NCI-H345 (cell line): ENCODE results near the gene VWA7.

Experiments used
- DNase-seq: peaks from one replicate; lab custom pipeline; 2025; lab: John Stamatoyannopoulos, UW

Gene VWA7

GRCh38 chr6:31750411-31751022 lies 26.6 kb downstream of the VWA7 start:
- no peak for DNase-seq

- DNase-seq: no peak
These were observed 27.7 kb downstream of the VWA7 start for GRCh38 chr6:31749301-31750036.

- DNase-seq: no peak
These were observed 32.7 kb downstream of the VWA7 start for GRCh38 chr6:31744422-31744821.

- DNase-seq: no peak
These were observed 34.2 kb downstream of the VWA7 start for GRCh38 chr6:31742894-31743293.

GRCh38 chr6:31741815-31742214 lies 35.3 kb downstream of the VWA7 start:
- no peak for DNase-seq

GRCh38 chr6:31740397-31741223 lies 36.5 kb downstream of the VWA7 start:
- DNase-seq: no peak

GRCh38 chr6:31739639-31740396 lies 37.3 kb downstream of the VWA7 start, which contains the start of gene MSH5:
Gene MSH5, plus strand, starts transcription at chr6:31740005. Its CDS starts 462 bp downstream, at chr6:31740467.
- peak; percentile 99 for DNase-seq

GRCh38 chr6:31737991-31738979 lies 38.8 kb downstream of the VWA7 start:
- peak; percentile 92 for DNase-seq

GRCh38 chr6:31737315-31737990 lies 39.7 kb downstream of the VWA7 start:
- DNase-seq: peak; percentile 40

GRCh38 chr6:31736768-31737314 lies 40.3 kb downstream of the VWA7 start:
- DNase-seq: no peak

- peak; percentile 84 for DNase-seq
These were observed 40.9 kb downstream of the VWA7 start, which contains the start of gene CLIC1 for GRCh38 chr6:31736021-31736767. Gene CLIC1, minus strand, starts transcription at chr6:31736530. Its CDS starts 230 bp downstream, at chr6:31736300.

- no peak for DNase-seq
These were observed 42.2 kb downstream of the VWA7 start for GRCh38 chr6:31734821-31735406.

GRCh38 chr6:31734247-31734820 lies 42.8 kb downstream of the VWA7 start:
- no peak for DNase-seq

GRCh38 chr6:31733734-31734133 lies 43.4 kb downstream of the VWA7 start:
- no peak for DNase-seq

- DNase-seq: no peak
These were observed 45.1 kb downstream of the VWA7 start for GRCh38 chr6:31732029-31732428.

- no peak for DNase-seq
These were observed 46.5 kb downstream of the VWA7 start for GRCh38 chr6:31730631-31731086.

GRCh38 chr6:31729979-31730630 lies 47.0 kb downstream of the VWA7 start:
- peak; percentile 78 for DNase-seq
